GM23248 (cell line): ENCODE data around the gene PCDHGA7.

Experiments
- EZH2 ChIP-seq: fragments of 200-600 bp; sonication (generic); IDR thresholded peaks from 2 replicates; pipeline ENCODE4 v1.6.1; 2018; ENCODE audit warnings: antibody characterized with exemption, mild to moderate bottlenecking; ENCODE audit not compliant: insufficient read depth, poor library complexity, severe bottlenecking
- EZH2phosphoT487 ChIP-seq: fragments of 200-600 bp; sonication (generic); IDR thresholded peaks from 2 replicates; pipeline ENCODE4 v1.6.1; 2018; ENCODE audit warnings: antibody characterized with exemption, moderate library complexity, mild to moderate bottlenecking, low read depth; ENCODE audit not compliant: insufficient read depth

- TF ChIP-seq EZH2 (no peak), EZH2phosphoT487 (no peak)
Observed at GRCh38 chr5:141355641-141356040, 26.9 kb upstream of the PCDHGA7 start.
